GM08714 (cell line): ENCODE results near the gene EEF1AKMT3.

Source experiments
- H3K4me3 ChIP-seq: fragments of 200-500 bp; sonication (Bioruptor generic); 2 replicates; pipeline ENCODE4 v1.5.1; 2014; ENCODE audit warnings: mild to moderate bottlenecking, low read length, inconsistent platforms
- ZNF274 ChIP-seq: IDR thresholded peaks from 2 replicates; pipeline ENCODE4 v1.6.1; 2012; ENCODE audit warnings: mild to moderate bottlenecking, low read depth, low read length

The EEF1AKMT3 gene

DNA sequence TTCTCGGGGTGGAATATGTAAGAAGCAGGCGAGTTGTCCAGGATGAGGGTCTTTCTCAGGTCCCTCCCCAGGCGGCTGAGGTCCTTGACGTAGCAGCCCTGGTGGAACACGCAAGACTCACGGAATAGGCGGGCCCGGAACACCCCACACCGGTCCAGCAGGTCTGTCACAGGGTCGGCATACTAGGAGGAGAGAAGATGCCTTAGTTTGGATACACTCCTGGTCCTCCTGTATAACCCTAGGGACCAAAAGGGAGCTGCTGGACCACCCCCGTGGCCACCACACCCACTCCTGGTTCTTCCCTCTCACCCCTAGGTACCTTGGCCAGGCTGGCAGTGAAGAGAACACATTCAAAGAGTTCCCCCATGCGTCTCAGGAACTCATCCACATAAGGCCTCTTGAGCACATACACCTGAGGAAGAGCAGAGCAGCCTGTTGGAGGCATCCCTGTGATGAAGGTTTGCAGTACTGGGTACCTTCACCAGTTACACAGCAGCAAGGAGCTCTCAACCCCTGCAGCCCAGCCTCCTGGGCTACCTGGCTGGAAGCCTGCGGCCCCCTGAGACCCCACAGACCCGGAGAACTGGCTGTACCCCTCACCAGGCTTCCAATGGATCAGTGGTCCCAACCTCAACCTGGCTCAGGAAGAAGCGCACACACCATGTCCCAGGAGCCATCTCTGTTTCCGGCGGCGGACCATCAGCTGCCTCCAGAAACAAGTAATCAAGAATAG, 51.7 kb downstream of the EEF1AKMT3 start:
- TF ChIP-seq ZNF274, result no peak
- no peak overlapping the region for H3K4me3 ChIP-seq

DNA sequence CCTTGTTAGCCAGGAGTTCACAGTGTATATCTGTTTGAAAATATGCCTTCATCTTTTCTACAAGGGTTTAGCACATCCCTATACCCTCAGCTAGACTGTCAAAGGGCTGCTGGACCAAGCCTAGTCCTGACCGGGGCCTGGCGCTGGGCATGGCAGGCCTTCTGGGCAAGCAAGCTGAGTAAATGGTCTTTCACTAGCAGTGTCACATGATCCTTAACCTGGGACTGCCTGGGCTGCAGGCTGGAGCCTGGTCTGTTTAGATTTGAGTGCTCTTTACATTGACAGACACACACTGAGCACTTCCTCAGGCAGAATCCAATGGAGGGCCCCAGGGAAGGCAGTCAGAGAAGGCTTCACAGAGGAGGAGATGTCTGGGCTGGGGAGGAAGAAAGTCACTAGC, 53.0 kb downstream of the EEF1AKMT3 start:
- H3K4me3 ChIP-seq, result no peak overlapping the region
- TF ChIP-seq ZNF274, result no peak

DNA sequence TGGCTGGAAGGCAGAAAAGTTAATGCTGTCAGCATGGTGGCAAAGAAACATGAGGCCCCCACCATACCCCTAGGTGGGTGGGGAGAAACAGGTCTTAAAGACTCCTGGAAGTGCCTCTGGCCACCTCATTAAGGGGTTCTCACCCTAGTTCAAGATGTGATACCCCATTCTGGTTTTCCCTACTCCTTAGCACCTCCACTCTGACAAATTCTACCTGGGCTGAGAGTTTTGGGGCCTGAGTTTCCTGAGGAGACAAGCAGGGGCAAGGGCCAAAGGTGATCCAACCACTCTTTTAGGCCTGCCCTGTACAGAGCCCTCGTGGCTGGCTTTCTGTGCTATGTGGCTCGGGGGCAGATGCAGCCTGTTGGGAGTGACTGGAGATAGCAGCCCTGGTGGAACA, 54.0 kb downstream of the EEF1AKMT3 start:
- TF ChIP-seq ZNF274, result no peak

GRCh38 chr12:57826966-57827365, 54.6 kb downstream of the EEF1AKMT3 start:
- no peak overlapping the region for H3K4me3 ChIP-seq

More for the DNA sequence above, 54.0 kb downstream of the EEF1AKMT3 start:
- H3K4me3 ChIP-seq, result no peak overlapping the region

DNA sequence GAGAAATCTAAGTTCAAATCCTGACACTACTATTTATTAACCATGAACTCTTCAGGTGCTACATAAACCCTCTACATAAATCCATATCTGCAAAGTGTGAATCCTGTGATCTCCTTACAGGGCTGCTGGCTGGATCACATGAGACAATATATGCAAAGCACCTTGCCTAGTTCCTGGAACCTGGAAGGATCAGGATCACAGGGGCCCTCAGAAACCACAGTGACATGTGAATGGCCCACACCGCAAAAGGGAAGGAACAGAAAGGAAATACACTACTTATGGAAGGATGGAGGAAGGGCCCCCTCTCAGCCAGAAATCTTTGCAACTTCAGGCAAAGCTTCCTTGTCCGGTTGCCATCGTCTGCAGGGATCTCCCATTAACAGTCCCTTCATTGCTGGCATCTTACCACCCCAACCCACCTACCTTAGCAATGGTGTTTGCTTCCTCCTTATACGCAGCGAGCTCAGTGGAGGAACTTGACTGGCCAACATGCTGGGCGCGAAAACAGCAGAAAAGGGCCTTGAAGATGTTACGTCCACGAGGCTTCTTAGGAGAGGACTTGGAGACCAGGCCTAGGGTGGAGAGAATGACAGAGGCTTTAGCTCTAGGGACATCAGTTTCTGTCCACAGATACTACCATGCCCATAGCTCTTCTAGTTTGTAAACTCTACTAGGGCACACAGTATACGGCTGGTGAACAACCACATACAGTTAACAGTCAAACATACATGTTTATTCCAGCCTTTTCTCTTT, 56.8 kb downstream of the EEF1AKMT3 start:
- TF ChIP-seq ZNF274, result no peak
- no peak overlapping the region for H3K4me3 ChIP-seq

More at GRCh38 chr12:57826966-57827365, 54.6 kb downstream of the EEF1AKMT3 start:
- TF ChIP-seq ZNF274, result no peak

- no peak for TF ChIP-seq ZNF274
Observed at GRCh38 chr12:57830393-57830792, 58.0 kb downstream of the EEF1AKMT3 start.

More at GRCh38 chr12:57830393-57830792, 58.0 kb downstream of the EEF1AKMT3 start:
- H3K4me3 ChIP-seq, result no peak overlapping the region
